Activated CD8-positive, alpha-beta T cell treated with anti-CD3 and anti-CD28 coated beads, Interleukin-2, amount 10 ng/mL, durations not matched to agents 7 days and 5 days (primary cell): ENCODE measurements around the gene NOS1AP. TPM values are rescaled to one million over a fixed set of nuclear protein-coding genes. Genes with fewer than 3 reads are reported as not detected.

Source experiments
- ATAC-seq: fragments of 150-1000 bp; cut with Tn5 transposase; one replicate; pipeline ENCODE4 v1.10.0; 2021; ENCODE audit warnings: moderate library complexity
- CTCF ChIA-PET: fragments of 350-600 bp; sonication (Branson Sonifier 250); formaldehyde crosslinking; loops from one replicate; lab custom pipeline; 2021; ENCODE audit warnings: antibody characterized with exemption; lab: Charles Lee
- POLR2A ChIA-PET: fragments of 350-600 bp; sonication (Branson Sonifier 250); formaldehyde crosslinking; loops from one replicate; lab custom pipeline; 2021; ENCODE audit warnings: antibody characterized with exemption; lab: Charles Lee
- DNase-seq: peaks from one replicate; pipeline ENCODE4 v3.0.0-alpha.2; 2020
- H3K27ac Mint-ChIP-seq: one replicate; pipeline ENCODE4 v1.8.0; 2021; ENCODE audit warnings: mild to moderate bottlenecking, mixed read lengths
- H3K27me3 Mint-ChIP-seq: one replicate; pipeline ENCODE4 v1.8.0; 2021; ENCODE audit warnings: low read depth, mixed read lengths
- H3K36me3 Mint-ChIP-seq: one replicate; pipeline ENCODE4 v1.8.0; 2021; ENCODE audit warnings: low read depth, mixed read lengths
- H3K4me1 Mint-ChIP-seq: one replicate; pipeline ENCODE4 v1.8.0; 2021; ENCODE audit warnings: low read depth, mixed read lengths
- H3K4me3 Mint-ChIP-seq: one replicate; pipeline ENCODE4 v1.8.0; 2021; ENCODE audit warnings: mild to moderate bottlenecking, mixed read lengths
- H3K9me3 Mint-ChIP-seq: one replicate; pipeline ENCODE4 v1.8.0; 2022; ENCODE audit warnings: mixed read lengths; ENCODE audit not compliant: insufficient read depth
- total RNA-seq, 2 experiments: library from RNA; stranded (reverse); gene quantifications; one replicate each; pipeline ENCODE4 v1.2.3, GENCODE V29; 2021

NOS1AP gene
- total RNA-seq, 2 experiments from 2014 or later, result not detected

DNA sequence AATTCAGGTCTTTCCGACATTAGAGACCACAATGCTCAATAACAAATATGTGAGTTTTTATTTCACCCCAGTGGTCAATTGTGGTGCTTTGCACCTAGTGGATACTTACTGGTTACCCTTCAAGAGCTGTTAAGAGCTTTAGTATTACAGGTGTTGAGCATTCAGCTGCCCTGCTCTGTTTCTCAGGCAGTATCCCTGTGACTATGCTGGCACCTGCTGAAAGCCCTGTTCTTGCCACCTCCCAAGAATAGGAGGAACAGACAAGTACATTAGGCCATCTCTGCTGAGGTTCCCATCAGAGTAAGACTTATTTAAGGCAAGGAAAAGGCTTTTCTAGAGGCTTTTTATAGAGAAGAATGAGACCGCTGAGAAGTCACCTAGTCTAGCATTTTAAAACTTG, 60.8 kb downstream of the NOS1AP start:
- H3K4me1 Mint-ChIP-seq, result no peaks in the 10 kb centered on the region
- DNase-seq (no peak), ATAC-seq (no peak)
- no peaks in the 10 kb centered on the region for H3K9me3 Mint-ChIP-seq
- H3K27ac Mint-ChIP-seq, result no peak overlapping the region
- CTCF ChIA-PET, result no interaction called here
- POLR2A ChIA-PET, result no interaction called here
- H3K27me3 Mint-ChIP-seq, result peaks cover 18% of the 10 kb centered on the region
- no peaks in the 10 kb centered on the region for H3K36me3 Mint-ChIP-seq
- no peak overlapping the region for H3K4me3 Mint-ChIP-seq

GRCh38 chr1:162131400-162132321, 62.2 kb downstream of the NOS1AP start:
- DNase-seq, result no peak
- no peak for ATAC-seq
- ChIA-PET POLR2A (no interaction called here), CTCF (interaction anchor here (0.6 kb wide), 1 partner anchor 1061 kb away, joined by 3 read pairs; no protein-coding TSS in a partner anchor)
- no peak overlapping the region for H3K4me3 Mint-ChIP-seq
- no peak overlapping the region for H3K27ac Mint-ChIP-seq
- H3K36me3 Mint-ChIP-seq, result no peaks in the 10 kb centered on the region
- no peaks in the 10 kb centered on the region for H3K4me1 Mint-ChIP-seq
- H3K27me3 Mint-ChIP-seq, result peaks cover 20% of the 10 kb centered on the region
- H3K9me3 Mint-ChIP-seq, result no peaks in the 10 kb centered on the region

DNA sequence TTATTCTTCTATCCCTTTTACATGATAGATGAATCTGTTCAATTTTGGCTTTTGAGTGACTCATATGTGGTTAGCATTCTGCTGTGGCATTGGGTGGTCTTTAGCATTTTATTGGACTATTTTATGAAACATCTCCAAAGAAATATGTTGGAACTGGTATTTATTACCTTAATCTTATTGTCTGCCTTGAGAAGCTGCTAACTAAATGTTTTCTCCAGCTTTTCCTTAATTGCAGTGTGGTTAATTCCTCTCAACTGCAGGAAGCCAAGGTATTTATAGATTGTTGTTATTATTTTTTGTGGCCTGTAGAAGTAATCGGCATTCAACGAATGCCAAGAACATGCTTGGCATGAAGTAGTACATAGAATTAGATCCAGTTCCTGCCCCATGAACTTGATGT, 64.1 kb downstream of the NOS1AP start:
- CTCF ChIA-PET, result no interaction called here
- H3K9me3 Mint-ChIP-seq, result no peaks in the 10 kb centered on the region
- DNase-seq, result no peak
- no peak overlapping the region for H3K27ac Mint-ChIP-seq
- no peak for ATAC-seq
- no peaks in the 10 kb centered on the region for H3K36me3 Mint-ChIP-seq
- POLR2A ChIA-PET, result no interaction called here
- H3K4me1 Mint-ChIP-seq, result peaks cover 3% of the 10 kb centered on the region
- H3K27me3 Mint-ChIP-seq, result peaks cover 26% of the 10 kb centered on the region
- no peak overlapping the region for H3K4me3 Mint-ChIP-seq

GRCh38 chr1:162134646-162135045, 65.2 kb downstream of the NOS1AP start:
- DNase-seq (no peak), ATAC-seq (no peak)
- H3K4me1 Mint-ChIP-seq, result peaks cover 3% of the 10 kb centered on the region
- no peak overlapping the region for H3K4me3 Mint-ChIP-seq
- no peak overlapping the region for H3K27ac Mint-ChIP-seq
- H3K9me3 Mint-ChIP-seq, result no peaks in the 10 kb centered on the region
- H3K27me3 Mint-ChIP-seq, result peaks cover 20% of the 10 kb centered on the region
- POLR2A ChIA-PET, result no interaction called here
- H3K36me3 Mint-ChIP-seq, result no peaks in the 10 kb centered on the region
- CTCF ChIA-PET, result no interaction called here

DNA sequence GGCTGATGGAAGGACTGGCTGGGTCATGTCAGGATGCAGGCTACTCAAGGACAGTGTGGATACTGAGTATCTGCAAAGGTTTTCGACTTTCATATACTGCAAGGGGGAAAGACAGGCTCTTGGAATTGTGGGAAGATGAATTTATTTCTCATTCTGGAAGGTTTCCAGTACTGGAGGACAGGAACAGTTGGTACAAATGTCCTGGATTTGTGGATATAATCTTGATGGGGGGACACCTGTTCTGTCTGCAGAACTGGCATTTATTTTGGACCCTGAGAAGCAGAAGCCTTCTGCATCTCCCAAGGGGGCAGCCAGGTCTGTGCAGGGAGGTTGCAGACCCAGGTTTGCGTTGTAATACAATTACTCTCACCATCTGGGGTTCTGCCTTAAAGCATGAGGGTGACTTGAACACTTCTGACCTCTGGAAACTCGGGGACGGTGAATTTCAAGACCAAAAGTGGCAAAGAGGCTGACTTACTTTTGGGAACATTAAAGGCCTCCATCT, 65.8 kb downstream of the NOS1AP start:
- ChIA-PET POLR2A (no interaction called here), CTCF (no interaction called here)
- ATAC-seq (no peak), DNase-seq (no peak)
- Mint-ChIP-seq H3K27ac (no peak overlapping the region), H3K4me3 (no peak overlapping the region), H3K4me1 (peaks cover 3% of the 10 kb centered on the region), H3K36me3 (no peaks in the 10 kb centered on the region), H3K27me3 (peaks cover 20% of the 10 kb centered on the region), H3K9me3 (no peaks in the 10 kb centered on the region)

- Mint-ChIP-seq H3K4me1 (peaks cover 3% of the 10 kb centered on the region), H3K27me3 (peaks cover 28% of the 10 kb centered on the region), H3K9me3 (no peaks in the 10 kb centered on the region), H3K36me3 (no peaks in the 10 kb centered on the region), H3K27ac (no peak overlapping the region), H3K4me3 (no peak overlapping the region)
- CTCF ChIA-PET, result no interaction called here
- DNase-seq (no peak), ATAC-seq (no peak)
- POLR2A ChIA-PET, result no interaction called here
Measured at GRCh38 chr1:162136760-162137159, 67.3 kb downstream of the NOS1AP start.

DNA sequence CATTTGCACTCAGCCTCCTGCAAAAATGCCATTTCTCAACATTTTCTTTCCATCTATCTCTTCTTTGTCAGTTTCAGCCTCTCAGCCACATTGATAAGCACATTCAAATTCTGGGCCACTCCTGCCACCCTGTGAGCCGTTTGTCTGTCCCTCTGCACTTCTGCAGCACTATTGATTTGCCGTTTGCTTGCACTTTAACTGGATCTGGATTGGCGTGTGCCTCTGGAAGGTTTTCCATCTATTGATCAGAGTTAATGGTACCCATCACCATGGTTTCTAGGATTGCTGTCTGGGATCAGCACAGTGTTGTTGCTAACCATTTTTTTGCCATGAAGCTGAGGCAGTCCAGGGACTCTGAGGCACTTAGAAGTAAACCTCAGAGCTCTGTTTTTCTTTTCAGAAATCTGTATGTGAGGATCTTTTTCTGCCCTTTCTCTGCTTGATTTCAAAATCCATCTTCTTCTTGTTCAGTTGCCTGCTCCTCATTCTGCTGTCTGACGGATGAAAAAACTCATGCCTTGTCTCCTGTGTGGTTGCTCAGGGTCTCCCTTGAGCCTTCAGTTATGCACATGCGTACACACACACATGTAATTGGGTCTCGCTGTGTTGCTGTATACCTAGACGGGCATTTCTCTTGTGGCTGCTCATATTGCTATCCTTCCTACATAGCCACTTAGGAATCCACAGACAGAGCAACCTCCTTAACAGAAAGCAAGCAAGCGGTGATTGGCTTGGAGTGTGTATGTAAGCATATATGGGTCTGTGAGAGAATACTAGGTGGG, 67.9 kb downstream of the NOS1AP start:
- peaks cover 32% of the 10 kb centered on the region for H3K27me3 Mint-ChIP-seq
- H3K36me3 Mint-ChIP-seq, result no peaks in the 10 kb centered on the region
- ChIA-PET CTCF (no interaction called here), POLR2A (no interaction called here)
- ATAC-seq (no peak), DNase-seq (no peak)
- no peak overlapping the region for H3K4me3 Mint-ChIP-seq
- H3K27ac Mint-ChIP-seq, result no peak overlapping the region
- H3K4me1 Mint-ChIP-seq, result peaks cover 3% of the 10 kb centered on the region
- no peaks in the 10 kb centered on the region for H3K9me3 Mint-ChIP-seq

- CTCF ChIA-PET, result no interaction called here
- H3K9me3 Mint-ChIP-seq, result no peaks in the 10 kb centered on the region
Measured at GRCh38 chr1:162138112-162138511, 68.6 kb downstream of the NOS1AP start.

DNA sequence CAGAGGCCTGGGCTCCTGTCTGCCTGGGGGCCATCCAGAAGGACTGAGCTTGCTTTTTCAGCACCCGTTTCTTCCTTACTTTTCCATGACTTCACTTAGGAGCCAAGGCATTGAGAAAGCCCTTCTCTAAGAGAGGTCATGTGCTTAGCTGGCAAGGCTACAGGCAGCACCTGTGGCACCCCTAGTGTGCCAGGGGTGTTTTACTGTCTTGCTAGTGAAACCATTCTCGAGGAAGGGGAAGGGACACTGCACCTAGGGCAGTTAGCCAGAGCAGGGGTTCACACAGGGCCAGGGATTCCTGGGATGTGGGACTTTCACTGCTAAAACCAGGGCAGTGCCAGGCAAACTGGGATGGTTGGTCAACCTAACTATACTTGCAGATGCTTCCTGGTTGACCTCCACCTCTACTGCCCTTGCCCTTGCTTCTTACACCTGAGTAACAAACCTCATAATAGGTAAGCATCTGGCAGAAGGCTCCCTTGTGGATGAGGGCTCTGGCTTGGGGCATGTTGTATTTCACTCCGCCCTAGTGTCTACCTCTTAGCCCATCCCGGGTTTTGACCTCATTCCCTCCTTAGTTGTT, 69.2 kb downstream of the NOS1AP start:
- CTCF ChIA-PET, result no interaction called here
- ATAC-seq (no peak), DNase-seq (no peak)
- POLR2A ChIA-PET, result no interaction called here
- H3K4me3 Mint-ChIP-seq, result no peak overlapping the region
- H3K27ac Mint-ChIP-seq, result no peak overlapping the region
- H3K9me3 Mint-ChIP-seq, result no peaks in the 10 kb centered on the region
- H3K4me1 Mint-ChIP-seq, result peaks cover 3% of the 10 kb centered on the region
- peaks cover 31% of the 10 kb centered on the region for H3K27me3 Mint-ChIP-seq
- no peaks in the 10 kb centered on the region for H3K36me3 Mint-ChIP-seq

More at GRCh38 chr1:162138112-162138511, 68.6 kb downstream of the NOS1AP start:
- Mint-ChIP-seq H3K27ac (no peak overlapping the region), H3K4me3 (no peak overlapping the region), H3K4me1 (peaks cover 3% of the 10 kb centered on the region), H3K27me3 (peaks cover 31% of the 10 kb centered on the region), H3K36me3 (no peaks in the 10 kb centered on the region)
- ATAC-seq (no peak), DNase-seq (no peak)
- POLR2A ChIA-PET, result no interaction called here

- Mint-ChIP-seq H3K27me3 (peaks cover 31% of the 10 kb centered on the region), H3K27ac (no peak overlapping the region), H3K36me3 (no peaks in the 10 kb centered on the region), H3K4me1 (peaks cover 3% of the 10 kb centered on the region), H3K4me3 (no peak overlapping the region), H3K9me3 (no peaks in the 10 kb centered on the region)
- ChIA-PET POLR2A (no interaction called here), CTCF (interaction anchor here (0.6 kb wide), 1 partner anchor 490 kb away, joined by 3 read pairs; no protein-coding TSS in a partner anchor)
- DNase-seq, result no peak
- no peak for ATAC-seq
Measured at GRCh38 chr1:162139211-162139610, 69.7 kb downstream of the NOS1AP start.

GRCh38 chr1:162141281-162142054, 72.0 kb downstream of the NOS1AP start:
- H3K27ac Mint-ChIP-seq, result no peak overlapping the region
- POLR2A ChIA-PET, result no interaction called here
- peaks cover 3% of the 10 kb centered on the region for H3K4me1 Mint-ChIP-seq
- no peaks in the 10 kb centered on the region for H3K36me3 Mint-ChIP-seq
- H3K4me3 Mint-ChIP-seq, result no peak overlapping the region
- no peaks in the 10 kb centered on the region for H3K9me3 Mint-ChIP-seq
- ATAC-seq (no peak), DNase-seq (no peak)
- peaks cover 24% of the 10 kb centered on the region for H3K27me3 Mint-ChIP-seq
- CTCF ChIA-PET, result no interaction called here
